DMS153 treated with DMSO at 0.1 percent for 48 hours (cell line): ENCODE data around the gene PACRG.

ENCODE experiments used
- DNase-seq: peaks from one replicate; lab custom pipeline; 2025; ENCODE audit not compliant: unreplicated experiment; lab: John Stamatoyannopoulos, UW

The PACRG gene

GRCh38 chr6:162773996-162774395, 46.2 kb downstream of the PACRG start:
- DNase-seq, result no peak

- no peak for DNase-seq
Measured at GRCh38 chr6:162777091-162777490, 49.3 kb downstream of the PACRG start.

GRCh38 chr6:162778603-162779002, 50.8 kb downstream of the PACRG start:
- no peak for DNase-seq

GRCh38 chr6:162785632-162786242, 58.0 kb downstream of the PACRG start:
- DNase-seq, result no peak

- no peak for DNase-seq
Measured at GRCh38 chr6:162798546-162799266, 70.9 kb downstream of the PACRG start.

GRCh38 chr6:162814426-162814973, 86.7 kb downstream of the PACRG start:
- DNase-seq, result no peak

GRCh38 chr6:162817196-162817595, 89.4 kb downstream of the PACRG start:
- DNase-seq, result no peak

- DNase-seq, result no peak
Measured at GRCh38 chr6:162819284-162819683, 91.5 kb downstream of the PACRG start.

- DNase-seq, result no peak
Measured at GRCh38 chr6:162821102-162821501, 93.3 kb downstream of the PACRG start.

GRCh38 chr6:162825597-162825996, 97.8 kb downstream of the PACRG start:
- DNase-seq, result no peak

- no peak for DNase-seq
Measured at GRCh38 chr6:162829013-162829742, 101.4 kb downstream of the PACRG start.

- DNase-seq, result no peak
Measured at GRCh38 chr6:162833776-162834175, 106.0 kb downstream of the PACRG start.

GRCh38 chr6:162845972-162846371, 118.2 kb downstream of the PACRG start:
- no peak for DNase-seq

GRCh38 chr6:162846723-162847122, 118.9 kb downstream of the PACRG start:
- no peak for DNase-seq

GRCh38 chr6:162849269-162849668, 121.5 kb downstream of the PACRG start:
- DNase-seq, result no peak

GRCh38 chr6:162852192-162852591, 124.4 kb downstream of the PACRG start:
- DNase-seq, result no peak

GRCh38 chr6:162852840-162853577, 125.2 kb downstream of the PACRG start:
- DNase-seq, result no peak

GRCh38 chr6:162854228-162854627, 126.5 kb downstream of the PACRG start:
- no peak for DNase-seq

GRCh38 chr6:162854734-162855191, 127.0 kb downstream of the PACRG start:
- DNase-seq, result no peak

GRCh38 chr6:162856885-162857284, 129.1 kb downstream of the PACRG start:
- DNase-seq, result peak; percentile 47

- DNase-seq, result no peak
Measured at GRCh38 chr6:162857326-162857725, 129.6 kb downstream of the PACRG start.
